Retina (tissue), 1 donor: Measurements from ENCODE around the gene KCNIP1.

Experiments used
- DNase-seq: peaks from one replicate; pipeline ENCODE4 v3.0.0-alpha.2; 2016

Gene KCNIP1

GRCh38 chr5:170571281-170571731 is 67.5 kb downstream of the KCNIP1 start:
- no peak for DNase-seq

GRCh38 chr5:170571875-170572852 is 68.3 kb downstream of the KCNIP1 start:
- no peak for DNase-seq

- no peak for DNase-seq
Observed at GRCh38 chr5:170573114-170573513, 69.3 kb downstream of the KCNIP1 start.

GRCh38 chr5:170573660-170574059 is 69.8 kb downstream of the KCNIP1 start:
- no peak for DNase-seq

- no peak for DNase-seq
Observed at GRCh38 chr5:170576602-170577535, 73.0 kb downstream of the KCNIP1 start.

GRCh38 chr5:170579601-170580000 is 75.8 kb downstream of the KCNIP1 start:
- DNase-seq = no peak

GRCh38 chr5:170581211-170581610 is 77.4 kb downstream of the KCNIP1 start:
- DNase-seq = no peak

- DNase-seq = no peak
Observed at GRCh38 chr5:170582644-170583330, 79.0 kb downstream of the KCNIP1 start.

- no peak for DNase-seq
Observed at GRCh38 chr5:170584003-170584402, 80.2 kb downstream of the KCNIP1 start.

GRCh38 chr5:170584450-170585058 is 80.7 kb downstream of the KCNIP1 start:
- no peak for DNase-seq

GRCh38 chr5:170585273-170585948 is 81.6 kb downstream of the KCNIP1 start:
- DNase-seq = no peak

- no peak for DNase-seq
Observed at GRCh38 chr5:170587808-170588207, 84.0 kb downstream of the KCNIP1 start.

- DNase-seq = no peak
Observed at GRCh38 chr5:170589643-170590042, 85.8 kb downstream of the KCNIP1 start.

GRCh38 chr5:170590566-170590965 is 86.7 kb downstream of the KCNIP1 start:
- no peak for DNase-seq

- DNase-seq = no peak
Observed at GRCh38 chr5:170591054-170591453, 87.2 kb downstream of the KCNIP1 start.

- DNase-seq = peak; percentile 34
Observed at GRCh38 chr5:170596482-170597044, 92.7 kb downstream of the KCNIP1 start.

- DNase-seq = no peak
Observed at GRCh38 chr5:170597109-170597751, 93.4 kb downstream of the KCNIP1 start.

- peak; percentile 28 for DNase-seq
Observed at GRCh38 chr5:170597872-170598271, 94.1 kb downstream of the KCNIP1 start.

- DNase-seq = no peak
Observed at GRCh38 chr5:170599756-170600155, 95.9 kb downstream of the KCNIP1 start.

- DNase-seq = no peak
Observed at GRCh38 chr5:170601619-170602018, 97.8 kb downstream of the KCNIP1 start.

- peak; percentile 42 for DNase-seq
Observed at GRCh38 chr5:170603109-170603508, 99.3 kb downstream of the KCNIP1 start.
